GM13977 (cell line): Measurements from ENCODE around the gene ANKMY2.

Source experiments
- DNase-seq: peaks from one replicate; pipeline ENCODE4 v3.0.0; 2012; ENCODE audit warnings: low spot score
- in situ Hi-C: fragments of 300-500 bp; cut with MboI; formaldehyde crosslinking; loops from one replicate; pipeline ENCODE4 v1.12.0; 2022; ENCODE audit warnings: low sequenced_read_pairs, low pct_unique_long_range_greater_than_20kb, mixed read lengths, inconsistent platforms; ENCODE audit not compliant: unreplicated experiment
- TF ChIP-seq, protein P1 (sequence below): IDR thresholded peaks from 2 replicates; pipeline ENCODE4 v1.5.1; 2012; ENCODE audit warnings: mild to moderate bottlenecking, control low read depth; ENCODE audit not compliant: insufficient read depth; ENCODE audit errors: extremely low read depth, missing control alignments

ANKMY2 gene

GRCh38 chr7:16644157-16644556 lies 1.4 kb downstream of the ANKMY2 start:
- TF ChIP-seq, protein P1, sequence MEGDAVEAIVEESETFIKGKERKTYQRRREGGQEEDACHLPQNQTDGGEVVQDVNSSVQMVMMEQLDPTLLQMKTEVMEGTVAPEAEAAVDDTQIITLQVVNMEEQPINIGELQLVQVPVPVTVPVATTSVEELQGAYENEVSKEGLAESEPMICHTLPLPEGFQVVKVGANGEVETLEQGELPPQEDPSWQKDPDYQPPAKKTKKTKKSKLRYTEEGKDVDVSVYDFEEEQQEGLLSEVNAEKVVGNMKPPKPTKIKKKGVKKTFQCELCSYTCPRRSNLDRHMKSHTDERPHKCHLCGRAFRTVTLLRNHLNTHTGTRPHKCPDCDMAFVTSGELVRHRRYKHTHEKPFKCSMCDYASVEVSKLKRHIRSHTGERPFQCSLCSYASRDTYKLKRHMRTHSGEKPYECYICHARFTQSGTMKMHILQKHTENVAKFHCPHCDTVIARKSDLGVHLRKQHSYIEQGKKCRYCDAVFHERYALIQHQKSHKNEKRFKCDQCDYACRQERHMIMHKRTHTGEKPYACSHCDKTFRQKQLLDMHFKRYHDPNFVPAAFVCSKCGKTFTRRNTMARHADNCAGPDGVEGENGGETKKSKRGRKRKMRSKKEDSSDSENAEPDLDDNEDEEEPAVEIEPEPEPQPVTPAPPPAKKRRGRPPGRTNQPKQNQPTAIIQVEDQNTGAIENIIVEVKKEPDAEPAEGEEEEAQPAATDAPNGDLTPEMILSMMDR: no peak
- no peak for DNase-seq
- in situ Hi-C loops: no loop called here

GRCh38 chr7:16638282-16639280 lies 7.0 kb downstream of the ANKMY2 start:
- in situ Hi-C loops: no loop called here
- TF ChIP-seq, protein P1: no peak
- DNase-seq: no peak

- no peak for DNase-seq
- in situ Hi-C loops: no loop called here
- TF ChIP-seq, protein P1: no peak
Measured at GRCh38 chr7:16637379-16637778, 8.2 kb downstream of the ANKMY2 start.

DNA sequence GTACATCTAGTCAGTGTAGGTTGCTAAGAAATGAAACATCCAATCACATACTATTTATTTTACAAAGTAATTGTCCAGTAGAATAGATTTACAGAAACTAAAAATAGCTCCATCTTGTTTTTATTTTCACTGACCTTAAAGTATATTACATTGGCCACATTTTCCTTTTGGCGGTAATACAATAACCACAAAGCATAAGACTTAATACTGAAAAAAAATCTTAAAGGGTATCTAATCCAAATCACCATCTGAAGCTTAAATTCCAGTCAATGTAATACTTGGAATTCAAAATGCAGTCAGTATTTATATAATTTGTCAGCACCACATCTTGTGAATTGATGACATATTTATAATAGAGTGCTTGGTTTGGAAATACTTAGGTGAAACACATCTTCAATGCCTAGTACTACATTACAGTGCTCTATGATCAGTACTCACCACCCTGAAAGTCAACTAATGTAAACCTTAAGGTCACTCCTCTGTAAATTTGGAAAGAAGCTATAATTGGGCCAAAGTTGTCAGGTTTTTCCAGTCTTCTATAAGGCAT lies 8.9 kb downstream of the ANKMY2 start:
- no peak for DNase-seq
- in situ Hi-C loops: no loop called here
- TF ChIP-seq, protein P1: no peak

- no peak for DNase-seq
- in situ Hi-C loops: no loop called here
- TF ChIP-seq, protein P1: no peak
Measured at GRCh38 chr7:16634271-16634738, 11.2 kb downstream of the ANKMY2 start.

- TF ChIP-seq, protein P1: no peak
- in situ Hi-C loops: no loop called here
- no peak for DNase-seq
Measured at GRCh38 chr7:16630654-16631053, 14.9 kb downstream of the ANKMY2 start.
